ENCODE data around the gene PLA2G2F.

The PLA2G2F gene

DNA sequence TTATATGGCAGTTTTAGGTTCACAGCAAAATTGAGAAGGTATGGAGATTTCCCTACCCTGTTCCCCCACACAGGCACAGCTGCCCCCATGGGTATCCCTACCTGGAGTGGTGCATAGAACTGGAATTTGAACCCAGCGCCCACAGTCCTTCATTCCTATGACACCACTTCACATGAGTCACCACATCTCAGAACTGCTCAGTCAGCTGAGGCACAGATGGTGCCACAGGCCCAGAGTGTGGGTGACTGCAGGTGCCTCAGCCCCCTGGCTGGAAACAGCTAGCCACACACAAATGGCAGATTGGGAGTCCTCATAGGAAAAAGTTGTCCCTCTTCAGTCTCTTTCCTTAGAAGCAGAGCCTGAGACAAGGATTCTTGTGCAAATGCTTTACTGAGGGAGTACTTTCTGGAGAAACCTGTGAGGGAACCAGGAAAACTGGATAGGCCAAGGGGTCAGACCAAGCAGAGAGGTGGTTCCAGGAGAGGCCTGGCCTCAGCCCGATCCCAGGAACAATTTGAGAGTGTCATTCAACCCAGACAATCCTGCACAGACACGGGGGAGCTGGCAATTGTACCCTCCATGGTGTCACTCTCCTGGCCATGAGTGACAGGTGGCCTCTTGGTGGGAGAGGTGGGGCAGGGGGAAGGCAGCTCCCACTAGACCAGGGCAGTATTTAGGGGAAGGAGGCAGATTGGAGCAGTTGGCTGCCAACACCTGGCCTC, 26.7 kb upstream of the PLA2G2F start:
- DNase-seq (ENCODE audit: extremely low read depth, low read depth) = no peak
- no peak for TF ChIP-seq CTCF (IDR thresholded peaks at IDR 0.05; ENCODE audit: low read depth, low read length, missing control alignments)
- no peak overlapping the region for H3K4me3 ChIP-seq (replicated peaks; ENCODE audit: low read depth, low read length)

GRCh38 chr1:20114021-20114648, 25.0 kb upstream of the PLA2G2F start:
- DNase-seq (ENCODE audit: extremely low read depth, low read depth) = no peak
- no peak overlapping the region for H3K4me3 ChIP-seq (replicated peaks; ENCODE audit: low read depth, low read length)
- no peak for TF ChIP-seq CTCF (IDR thresholded peaks at IDR 0.05; ENCODE audit: low read depth, low read length, missing control alignments)

DNA sequence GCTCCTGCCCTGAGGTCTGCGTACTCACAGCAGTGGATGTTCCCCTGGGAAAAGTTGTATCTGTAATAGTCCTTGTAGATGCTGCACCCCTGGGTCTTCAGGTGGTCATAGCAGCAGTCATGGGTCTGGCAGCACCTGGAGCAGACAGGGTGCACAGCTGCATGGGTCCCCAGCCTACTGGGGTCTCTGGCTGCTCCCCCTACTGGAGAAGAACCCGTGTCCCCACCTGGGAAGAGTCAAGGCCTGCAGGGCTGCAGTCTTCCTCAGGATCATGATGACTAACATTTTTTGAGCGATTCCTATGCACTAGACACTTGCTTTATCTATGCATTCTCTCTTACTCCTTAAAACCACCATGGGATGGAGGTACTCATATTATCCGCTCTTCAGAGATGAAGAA, 23.6 kb upstream of the PLA2G2F start:
- H3K4me3 ChIP-seq (replicated peaks; ENCODE audit: low read depth, low read length) = no peak overlapping the region
- DNase-seq (ENCODE audit: extremely low read depth, low read depth) = no peak
- TF ChIP-seq CTCF (IDR thresholded peaks at IDR 0.05; ENCODE audit: low read depth, low read length, missing control alignments) = no peak

DNA sequence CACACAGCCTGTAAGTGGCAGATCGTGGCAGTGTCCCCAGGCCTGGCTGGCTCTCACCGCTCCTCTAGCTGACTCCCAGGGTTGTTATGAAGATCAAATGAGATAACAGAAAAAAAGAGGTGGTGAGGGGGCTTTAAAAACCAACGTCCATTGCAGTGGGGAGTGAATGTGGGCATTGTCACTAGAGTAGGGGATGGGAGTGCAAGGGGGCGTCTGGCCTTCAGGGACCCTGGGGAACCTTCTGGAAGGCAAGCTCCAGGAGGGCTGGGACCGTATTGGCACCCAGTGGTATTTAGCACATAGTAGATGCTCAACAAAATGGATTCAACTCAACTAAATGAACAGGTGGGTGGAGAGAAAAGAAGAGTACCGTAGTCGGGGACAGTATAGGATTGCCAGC, 23.2 kb upstream of the PLA2G2F start:
- DNase-seq (ENCODE audit: extremely low read depth, low read depth) = no peak
- no peak for TF ChIP-seq CTCF (IDR thresholded peaks at IDR 0.05; ENCODE audit: low read depth, low read length, missing control alignments)
- H3K4me3 ChIP-seq (replicated peaks; ENCODE audit: low read depth, low read length) = no peak overlapping the region

DNA sequence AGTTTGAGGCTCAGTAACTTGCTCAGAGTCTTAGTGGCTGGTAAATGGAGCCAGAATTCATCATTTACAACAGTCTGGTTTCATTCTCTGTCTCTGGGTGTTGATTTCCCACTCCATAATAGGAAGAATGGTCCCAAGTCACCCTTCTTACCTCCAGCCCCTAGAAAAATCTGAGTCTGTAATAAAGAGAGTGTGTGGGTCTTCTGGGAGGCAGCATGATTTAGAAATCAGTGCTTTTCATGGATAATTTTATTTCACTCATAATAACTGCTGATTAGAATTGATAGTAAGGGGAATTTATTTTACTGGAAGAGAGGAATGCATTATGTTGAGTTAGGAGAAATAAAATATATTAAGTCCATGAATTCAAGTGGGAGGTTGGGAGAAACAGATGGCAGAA, 21.9 kb upstream of the PLA2G2F start:
- no peak overlapping the region for H3K4me3 ChIP-seq (replicated peaks; ENCODE audit: low read depth, low read length)
- no peak for TF ChIP-seq CTCF (IDR thresholded peaks at IDR 0.05; ENCODE audit: low read depth, low read length, missing control alignments)
- DNase-seq (ENCODE audit: extremely low read depth, low read depth) = no peak

GRCh38 chr1:20119347-20119746, 19.8 kb upstream of the PLA2G2F start, which contains the start of gene PLA2G2D:
TSS of gene PLA2G2D (minus strand) at chr1:20119536. CDS start at chr1:20119498, 38 bp downstream.
- DNase-seq (ENCODE audit: extremely low read depth, low read depth) = no peak
- TF ChIP-seq CTCF (IDR thresholded peaks at IDR 0.05; ENCODE audit: low read depth, low read length, missing control alignments) = no peak
- no peak within 1 kb of the TSS for H3K4me3 ChIP-seq (replicated peaks; ENCODE audit: low read depth, low read length)

Measured in HFF-Myc (cell line).